ENCODE data around the gene SLFN12. TPM values are rescaled to one million over a fixed set of nuclear protein-coding genes. Genes with fewer than 3 reads are reported as not detected.
"Not testable (repeated sequence)": the region's sequence is repeated elsewhere in the genome, so short reads cannot be mapped to it uniquely, and the experiment has no call there.

SLFN12 gene
- total RNA-seq, 1 donor from 2014 or later: 50.4 TPM

DNA sequence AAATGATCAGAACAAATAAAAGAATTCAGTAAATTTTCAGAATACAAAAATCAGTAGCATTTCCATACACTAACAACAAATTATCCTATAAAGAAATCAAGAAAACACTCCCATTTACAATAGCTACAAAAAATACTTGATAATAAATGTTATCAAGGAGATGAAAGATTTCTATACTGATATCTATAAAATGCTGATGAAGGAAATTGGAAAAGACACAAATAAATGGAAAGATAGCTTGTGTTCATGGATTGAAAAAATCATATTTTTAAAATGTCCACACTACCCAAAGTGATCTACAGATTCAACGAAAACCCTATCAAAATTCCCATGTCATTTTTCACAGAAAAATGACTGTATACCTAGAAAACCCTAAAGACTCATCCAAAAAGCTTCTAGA, 18.1 kb downstream of the SLFN12 start:
- no peak for DNase-seq (ENCODE audit: low read depth in 2 of 2)

DNA sequence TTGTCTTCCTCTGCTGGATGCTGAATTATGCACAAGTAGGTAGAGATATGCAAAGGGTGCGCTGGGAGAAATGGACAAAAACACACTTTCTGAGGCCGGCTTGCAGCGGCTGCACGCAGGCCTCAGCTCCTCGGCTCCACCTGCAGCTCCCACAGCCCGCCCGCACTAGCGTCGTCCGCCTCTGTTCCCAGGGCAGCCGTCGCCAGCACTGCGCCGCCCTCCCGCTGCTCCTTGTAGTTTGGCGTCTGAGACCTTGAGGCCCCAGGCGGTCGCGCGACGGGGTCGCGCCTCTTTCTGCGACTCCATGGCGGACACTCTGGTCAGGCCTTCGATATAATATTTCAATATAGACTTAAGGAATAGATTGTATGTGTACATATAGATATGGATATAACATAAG, 24.8 kb downstream of the SLFN12 start:
- no peak for DNase-seq (ENCODE audit: low read depth in 2 of 2)

DNA sequence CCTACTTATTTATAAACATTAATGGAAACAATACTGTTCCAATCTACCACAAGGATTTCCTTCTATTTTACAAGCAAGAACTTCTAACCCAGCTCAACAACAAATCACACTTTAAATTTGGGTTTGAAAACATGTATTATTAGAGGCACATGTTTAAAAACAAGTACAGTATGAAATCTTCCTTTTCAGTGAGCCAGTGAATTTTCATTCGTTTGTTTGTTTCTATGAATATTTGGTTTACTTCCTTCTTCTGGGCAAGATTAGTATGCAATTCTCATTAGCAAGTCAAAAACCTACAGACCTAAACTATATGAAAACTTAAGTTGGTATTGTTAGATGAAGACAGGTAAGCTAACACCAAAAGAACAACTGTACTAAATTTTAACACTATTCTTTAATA, 25.7 kb downstream of the SLFN12 start:
- DNase-seq (ENCODE audit: low read depth in 2 of 2): no peak

DNA sequence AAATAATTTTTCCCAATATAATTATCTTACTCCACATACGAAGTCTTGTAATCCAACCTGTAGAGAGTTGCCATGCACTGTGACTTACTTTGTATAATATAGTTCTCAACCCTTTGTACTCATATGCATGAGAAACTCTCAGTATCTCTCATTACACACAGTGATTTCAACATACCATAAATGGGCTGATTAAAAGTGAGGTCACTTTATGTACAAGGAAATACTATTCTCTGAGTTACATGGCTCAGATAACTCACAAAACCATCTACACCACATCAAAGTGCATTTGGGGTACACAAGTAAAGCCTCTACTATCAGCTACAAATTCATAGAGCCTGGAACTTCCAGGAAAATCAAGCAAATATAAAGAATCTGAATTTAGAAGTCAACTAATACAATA, 27.9 kb downstream of the SLFN12 start:
- DNase-seq (ENCODE audit: low read depth in 2 of 2): no peak

DNA sequence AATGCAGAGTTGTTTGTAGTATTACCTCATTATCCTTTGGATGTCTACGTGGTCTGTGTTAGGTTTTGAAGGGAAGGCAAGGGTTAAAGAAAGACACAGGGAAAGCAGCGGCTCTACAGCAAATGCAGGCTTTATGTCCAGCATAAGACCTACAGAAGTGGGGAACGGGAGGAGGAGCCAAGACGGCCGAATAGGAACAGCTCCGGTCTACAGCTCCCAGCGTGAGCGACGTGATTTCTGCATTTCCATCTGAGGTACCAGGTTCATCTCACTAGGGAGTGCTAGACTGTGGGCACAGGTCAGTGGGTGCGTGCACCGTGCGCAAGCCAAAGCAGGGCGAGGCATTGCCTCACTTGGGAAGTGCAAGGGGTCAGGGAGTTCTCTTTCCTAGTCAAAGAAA, 38.5 kb downstream of the SLFN12 start:
- DNase-seq (ENCODE audit: low read depth in 2 of 2): not testable (repeated sequence)

DNA sequence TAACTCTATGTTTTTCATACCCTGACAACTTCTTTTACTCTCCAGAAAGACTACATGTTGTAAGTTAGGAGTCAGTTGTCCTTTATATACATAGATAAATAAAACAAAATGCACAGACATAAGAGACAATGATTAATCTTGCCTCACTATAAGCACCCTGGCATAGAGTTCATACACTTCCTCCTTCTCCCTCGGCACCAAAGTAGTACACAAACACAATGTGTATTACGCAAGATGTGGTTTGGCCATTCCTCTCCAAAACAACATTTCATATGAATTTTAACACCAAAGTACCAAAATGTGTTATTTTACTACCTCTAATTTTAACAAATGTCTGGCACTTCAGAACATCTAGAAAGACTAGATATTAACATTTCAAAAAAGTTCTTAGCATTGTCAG, 41.6 kb downstream of the SLFN12 start:
- DNase-seq (ENCODE audit: low read depth in 2 of 2): no peak

DNA sequence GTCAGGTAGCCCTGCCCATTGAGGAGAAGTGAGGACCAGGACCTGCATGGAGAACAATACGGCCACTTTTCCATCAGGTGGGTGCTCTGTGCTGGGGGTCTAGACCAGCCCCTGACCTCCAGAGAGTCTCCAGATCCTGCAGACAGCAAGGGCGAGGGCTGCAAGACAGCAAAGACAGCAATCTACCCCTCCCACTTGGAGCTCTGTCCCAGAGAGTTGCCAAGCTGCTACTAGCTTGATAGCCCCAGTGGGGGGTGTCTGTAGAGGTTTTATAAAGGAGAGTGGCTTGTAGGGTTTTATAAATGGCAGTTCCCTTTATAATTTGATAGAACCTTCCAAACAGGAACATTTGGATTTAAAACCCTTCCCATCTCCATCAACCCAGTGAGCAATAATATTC, 42.1 kb downstream of the SLFN12 start:
- DNase-seq (ENCODE audit: low read depth in 2 of 2): no peak

DNA sequence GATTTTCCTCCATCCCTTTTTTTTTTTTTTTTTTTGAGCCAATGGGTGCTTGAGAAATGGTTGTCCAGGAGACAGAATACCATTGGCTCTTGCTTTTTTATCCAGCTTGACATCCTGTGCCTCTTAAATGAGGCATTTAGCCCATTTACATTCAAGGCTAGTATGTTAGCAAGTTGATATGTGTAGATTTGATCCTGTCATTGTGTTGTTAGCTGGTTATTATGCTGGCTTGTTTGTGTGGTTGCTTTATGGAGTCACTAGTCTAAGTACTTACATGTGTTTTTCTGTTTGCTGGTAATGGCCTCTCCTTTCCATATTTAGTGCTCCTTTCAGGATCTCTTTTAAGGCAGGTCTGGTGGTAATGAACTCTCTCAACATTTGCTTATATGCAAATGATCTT, 44.8 kb downstream of the SLFN12 start:
- DNase-seq (ENCODE audit: low read depth in 2 of 2): no peak

DNA sequence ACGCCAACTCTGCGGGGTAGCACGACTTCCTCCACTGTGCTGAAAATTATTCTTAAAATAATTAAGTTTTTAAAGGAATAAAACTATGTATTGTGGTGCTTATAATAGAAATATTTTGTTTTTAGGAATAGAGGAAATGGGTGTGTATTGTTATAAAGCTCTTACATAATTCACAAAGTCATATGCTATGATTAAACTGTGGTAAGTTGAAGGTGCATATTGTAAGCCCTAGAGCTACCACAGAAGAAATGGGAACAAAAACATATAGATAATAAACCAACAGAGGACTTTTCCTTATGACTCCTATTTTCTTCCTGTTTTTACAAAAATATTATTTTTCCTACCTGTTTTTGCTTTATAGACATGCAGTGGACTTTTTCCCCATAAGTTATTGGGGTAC, 54.6 kb downstream of the SLFN12 start:
- no peak for DNase-seq (ENCODE audit: low read depth in 2 of 2)

DNA sequence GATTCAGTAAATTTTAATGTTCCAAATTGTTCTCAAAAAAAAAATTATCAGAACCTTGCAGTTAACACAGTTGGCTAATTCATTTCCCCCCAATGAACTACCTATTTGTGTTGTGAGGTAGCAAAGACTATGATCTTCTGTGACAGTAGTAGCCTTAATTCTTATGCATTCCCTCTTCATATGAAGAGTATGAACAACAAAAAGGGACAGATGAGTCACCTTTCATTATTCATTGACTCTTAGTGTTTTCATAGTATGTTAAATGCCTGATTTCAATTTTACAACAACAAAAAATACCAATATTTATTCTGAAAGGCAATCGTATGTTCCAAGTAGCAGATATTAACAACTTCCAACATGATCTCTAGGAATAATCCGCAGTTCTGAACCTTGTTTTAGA, 55.2 kb downstream of the SLFN12 start:
- peak in 1 of 2 donors; percentile 7 for DNase-seq (ENCODE audit: low read depth in 2 of 2)

DNA sequence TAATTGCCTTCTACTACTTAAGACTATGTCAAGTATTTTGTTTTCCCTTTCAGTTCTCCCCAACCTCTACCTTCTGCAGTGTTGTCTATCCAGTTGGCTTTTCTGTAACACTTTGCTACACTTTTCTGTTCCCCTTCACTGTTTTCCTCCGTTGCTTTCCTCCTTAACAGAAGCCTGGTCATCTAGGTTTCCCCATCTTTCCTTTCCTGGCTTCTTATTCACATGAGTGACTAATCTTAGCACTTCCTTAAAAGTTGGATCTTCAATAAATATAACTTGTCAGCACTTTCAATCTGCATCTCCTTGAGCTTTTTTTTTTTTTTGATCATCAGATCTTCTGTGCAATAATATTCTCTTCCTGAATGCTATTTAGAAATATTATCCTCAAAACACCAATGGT, 56.1 kb downstream of the SLFN12 start:
- peak in 1 of 2 donors; percentile 73 for DNase-seq (ENCODE audit: low read depth in 2 of 2)

DNA sequence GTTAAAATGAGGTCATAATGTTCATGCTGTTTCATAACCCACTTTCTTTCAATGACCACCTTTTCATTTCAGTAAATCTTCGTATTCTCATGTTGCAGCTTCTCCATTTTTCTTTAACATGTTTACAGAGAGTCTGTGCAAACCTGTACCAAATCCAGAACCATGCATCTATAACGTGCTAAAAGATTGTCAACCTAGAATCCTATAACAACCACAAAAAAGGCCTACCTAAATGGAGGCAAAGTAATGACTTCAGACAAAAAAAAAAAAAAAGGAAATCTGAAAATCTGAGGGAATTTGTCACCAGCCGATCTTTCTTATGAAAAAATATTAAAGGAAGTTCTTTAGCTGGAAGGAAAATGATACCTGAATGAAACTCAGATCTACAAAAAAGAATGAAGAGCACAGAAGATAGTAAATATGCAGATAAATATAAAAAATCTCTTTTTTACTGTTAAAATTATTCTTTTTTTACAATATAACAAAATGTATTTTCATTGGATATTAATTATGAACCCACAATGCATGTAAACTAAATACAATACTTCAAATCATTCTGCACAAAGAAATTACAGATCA, 57.4 kb downstream of the SLFN12 start:
- DNase-seq (ENCODE audit: low read depth in 2 of 2): no peak

DNA sequence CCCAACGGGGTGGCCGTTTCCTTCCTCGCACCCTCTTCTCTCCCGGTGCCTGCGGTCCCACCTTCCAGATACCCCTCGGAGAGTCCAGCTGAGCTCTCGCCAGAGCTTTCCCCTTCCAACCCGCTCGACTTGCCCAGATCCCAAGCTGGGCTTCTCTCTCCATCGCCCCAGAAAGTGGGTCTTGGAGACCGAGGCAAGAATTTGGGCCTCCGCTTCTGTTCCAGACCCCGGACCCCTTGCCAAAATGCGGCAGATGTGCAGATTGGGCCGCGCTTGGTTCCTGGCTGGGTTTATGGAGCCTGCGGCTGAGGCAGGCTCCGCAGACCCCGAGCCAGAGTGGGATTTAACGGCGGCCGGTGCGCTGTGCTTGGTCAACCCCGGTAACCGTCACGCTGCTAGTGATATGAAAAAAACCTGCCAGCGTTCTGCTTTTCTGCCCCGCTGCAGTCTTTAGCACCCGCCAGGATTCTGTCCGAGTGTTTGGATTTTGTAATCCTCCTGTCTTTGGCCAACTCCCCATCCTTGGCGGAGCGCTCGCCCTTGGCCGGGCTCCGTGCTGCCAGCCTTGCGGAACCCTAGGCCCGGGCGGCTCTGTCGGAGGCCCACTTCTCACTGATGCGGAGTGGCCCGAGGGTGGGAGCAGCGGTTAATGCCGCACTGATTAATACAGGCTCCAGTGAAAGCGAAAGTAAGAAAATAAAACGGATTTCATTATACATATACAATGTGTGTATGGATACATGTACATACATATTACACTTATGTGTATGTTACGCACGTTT, 58.1 kb downstream of the SLFN12 start:
- DNase-seq (ENCODE audit: low read depth in 2 of 2): peak; percentile 69 to 71

DNA sequence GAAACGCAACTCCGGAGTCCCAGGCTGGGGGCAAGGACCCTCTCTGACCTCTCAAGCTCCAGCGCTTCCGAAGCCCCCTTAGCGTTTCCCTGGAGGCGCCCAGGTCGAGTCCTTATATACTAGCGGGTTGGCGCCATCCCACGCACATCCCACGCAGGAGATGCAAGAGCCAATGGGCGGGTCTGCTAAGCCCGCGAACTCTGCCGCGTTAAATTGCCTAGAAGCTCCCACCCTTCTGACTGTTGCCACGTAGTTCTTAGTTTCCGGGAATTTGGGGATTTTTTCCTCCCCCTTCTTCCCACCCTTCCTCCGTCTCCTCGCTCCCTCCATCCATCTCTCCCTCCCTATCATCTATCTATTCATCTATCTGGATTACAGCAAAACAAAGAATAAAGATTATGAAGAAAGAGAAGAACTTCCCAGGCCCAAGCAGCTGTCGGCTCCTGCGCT, 58.7 kb downstream of the SLFN12 start, which contains the start of gene SLFN11:
Gene SLFN11 (minus strand): TSS at position 88 of the 450 bp plus-strand sequence. CDS start 9,814 bp downstream, outside the sequence.
- peak; percentile 91 to 94 for DNase-seq (ENCODE audit: low read depth in 2 of 2)

DNA sequence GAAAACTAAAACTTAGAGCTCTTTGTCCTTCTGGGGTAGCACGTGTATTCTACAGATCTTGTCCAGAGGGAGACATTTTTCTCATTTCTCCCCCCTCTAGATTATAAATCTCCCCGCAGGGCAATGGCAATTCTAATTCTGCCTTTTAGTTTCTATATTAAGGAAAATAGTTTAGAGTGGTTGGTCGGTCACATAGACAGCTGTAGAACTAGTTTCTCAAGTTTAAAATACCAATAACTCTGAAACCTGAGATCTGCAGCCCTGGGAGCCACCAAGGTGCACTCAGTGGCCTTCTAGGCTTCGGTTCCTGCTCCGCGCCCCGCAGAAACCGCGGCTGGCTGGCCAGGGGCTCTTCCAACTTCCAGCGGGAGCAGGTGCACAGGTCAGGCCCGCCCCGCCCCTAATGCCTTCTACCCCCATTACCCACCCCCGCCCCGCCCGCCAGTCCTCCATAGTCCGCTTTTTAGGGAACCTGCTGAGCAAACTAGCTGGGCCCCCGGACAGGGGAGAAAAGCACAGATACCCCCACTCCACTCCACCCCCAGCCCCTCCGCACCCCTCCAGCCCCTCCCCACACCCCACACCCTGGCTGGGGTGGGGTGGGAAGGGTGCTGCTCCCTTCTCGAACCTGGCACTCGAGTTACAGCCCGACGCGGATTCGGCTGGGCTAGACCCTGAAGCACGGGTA, 59.3 kb downstream of the SLFN12 start:
- DNase-seq (ENCODE audit: low read depth in 2 of 2): peak; percentile 11 to 16

DNA sequence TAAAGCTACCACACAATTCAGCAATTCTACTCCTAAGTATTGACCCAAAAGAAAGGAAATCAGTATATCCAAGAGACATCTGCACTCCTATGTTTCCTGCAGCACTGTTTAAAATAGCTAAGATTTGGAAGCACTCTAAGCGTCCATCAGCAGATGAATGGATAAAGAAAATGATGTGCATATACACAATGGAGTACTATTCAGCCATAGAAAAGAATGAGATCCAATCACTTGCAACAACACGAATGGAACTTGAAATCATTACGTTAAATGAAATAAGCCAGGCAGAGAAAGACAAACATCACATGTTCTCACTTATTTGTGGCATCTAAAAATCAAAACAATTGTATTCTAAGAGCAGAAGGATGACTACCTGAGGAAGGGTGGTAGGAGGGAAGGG, 60.4 kb downstream of the SLFN12 start:
- no peak for DNase-seq (ENCODE audit: low read depth in 2 of 2)

DNA sequence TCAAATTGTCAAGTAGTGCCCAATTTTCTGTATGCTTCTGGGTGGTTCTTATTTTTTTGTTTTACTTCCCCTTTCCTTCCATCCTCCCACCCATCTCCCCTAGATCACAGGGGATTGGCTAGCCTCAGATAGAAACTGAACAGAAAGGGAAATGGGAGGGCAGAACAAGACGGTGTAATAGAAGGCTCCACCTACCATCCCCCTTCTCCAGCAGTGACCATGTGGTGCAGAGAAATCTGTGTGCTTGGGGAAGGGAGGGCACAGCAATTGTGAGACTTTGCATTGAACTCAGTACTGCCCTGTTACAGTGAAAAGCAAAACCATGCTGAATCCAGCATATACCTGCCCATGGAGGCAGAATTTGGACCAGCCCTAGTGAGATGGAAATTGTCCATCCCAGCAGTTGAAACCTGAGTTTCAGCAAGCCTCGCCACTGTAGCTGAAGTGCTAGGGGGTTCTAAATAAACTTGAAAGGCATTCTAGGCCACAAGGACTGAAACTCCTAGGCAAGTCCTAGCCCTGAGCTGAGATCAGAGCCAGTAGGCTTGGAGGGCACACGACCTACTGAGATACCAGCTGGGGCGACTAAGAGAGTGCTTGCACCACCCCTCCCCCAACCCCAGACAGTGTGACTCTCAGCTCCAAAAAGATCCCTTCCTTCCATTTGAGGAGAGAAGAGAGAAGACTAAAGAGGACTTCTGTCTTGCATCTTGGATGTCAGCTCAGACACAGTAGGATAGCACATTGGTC, 64.0 kb downstream of the SLFN12 start:
- peak; percentile 5 to 28 for DNase-seq (ENCODE audit: low read depth in 2 of 2)

DNA sequence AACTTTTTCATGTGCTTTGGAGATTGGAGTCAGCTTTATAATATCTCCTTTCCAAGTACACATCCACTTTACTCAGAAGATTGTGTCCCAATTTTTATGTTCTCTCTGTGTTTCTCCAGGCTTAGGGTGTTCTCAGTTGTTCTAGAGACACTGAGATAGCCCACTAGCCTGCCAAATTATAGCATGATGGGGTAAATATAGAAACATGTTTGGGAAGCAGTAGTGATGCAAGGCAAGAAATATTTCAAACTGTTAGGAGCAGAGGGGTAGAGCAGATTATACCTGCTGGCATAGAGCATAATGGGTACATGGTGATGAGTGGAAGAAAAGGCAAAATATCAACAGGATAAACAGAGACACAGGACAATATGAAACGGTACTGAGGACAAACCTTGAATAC, 71.3 kb downstream of the SLFN12 start:
- DNase-seq (ENCODE audit: low read depth in 2 of 2): no peak
